Hepatocyte (in vitro differentiated cells): ENCODE measurements around the gene PLA2G4E. TPM values are rescaled to one million over a fixed set of nuclear protein-coding genes. Genes with fewer than 3 reads are reported as not detected.

Experiments
- DNase-seq: peaks from one replicate; pipeline ENCODE4 v3.0.0-alpha.2; 2016; ENCODE audit warnings: low spot score
- H2AFZ ChIP-seq: fragments of 200-600 bp; sonication (generic); 2 replicates; pipeline ENCODE4 v1.6.0; 2016; ENCODE audit warnings: antibody characterized with exemption, mild to moderate bottlenecking
- H3K27ac ChIP-seq: fragments of 200-600 bp; sonication (generic); 2 replicates; pipeline ENCODE4 v1.5.1; 2016; ENCODE audit warnings: mild to moderate bottlenecking
- H3K27me3 ChIP-seq: fragments of 200-600 bp; sonication (generic); 2 replicates; pipeline ENCODE4 v1.6.1; 2016
- H3K36me3 ChIP-seq: fragments of 200-600 bp; sonication (generic); replicated peaks from 2 replicates; pipeline ENCODE4 v1.5.1; 2016; ENCODE audit warnings: low read depth; ENCODE audit not compliant: insufficient read depth
- H3K4me1 ChIP-seq: fragments of 200-600 bp; sonication (generic); 2 replicates; pipeline ENCODE4 v1.5.1; 2016; ENCODE audit warnings: mild to moderate bottlenecking, moderate library complexity; ENCODE audit not compliant: insufficient read depth
- H3K4me2 ChIP-seq: fragments of 200-600 bp; sonication (generic); 2 replicates; pipeline ENCODE4 v1.6.0; 2016
- H3K4me3 ChIP-seq: fragments of 200-600 bp; sonication (generic); 2 replicates; pipeline ENCODE4 v1.5.1; 2016; ENCODE audit warnings: mild to moderate bottlenecking
- H3K79me2 ChIP-seq: fragments of 200-600 bp; sonication (generic); 2 replicates; pipeline ENCODE4 v1.6.0; 2017; ENCODE audit warnings: mild to moderate bottlenecking
- H3K9me2 ChIP-seq: fragments of 200-600 bp; sonication (generic); replicated peaks from 2 replicates; pipeline ENCODE4 v1.6.0; 2017; ENCODE audit warnings: mild to moderate bottlenecking; ENCODE audit not compliant: insufficient read depth
- H3K9me3 ChIP-seq: fragments of 200-600 bp; sonication (generic); 2 replicates; pipeline ENCODE4 v1.5.1; 2016; ENCODE audit warnings: low read depth, mild to moderate bottlenecking
- H4K20me1 ChIP-seq: fragments of 200-600 bp; sonication (generic); 2 replicates; pipeline ENCODE4 v1.6.0; 2016; ENCODE audit warnings: mild to moderate bottlenecking; ENCODE audit not compliant: insufficient read depth, poor library complexity, severe bottlenecking
- CTCF ChIP-seq: fragments of 200-600 bp; sonication (generic); IDR thresholded peaks from 2 replicates; pipeline ENCODE4 v1.5.1; 2016; ENCODE audit warnings: antibody characterized with exemption, mild to moderate bottlenecking; ENCODE audit not compliant: poor library complexity
- EZH2 ChIP-seq: fragments of 200-600 bp; sonication (generic); IDR thresholded peaks from 2 replicates; pipeline ENCODE4 v1.6.1; 2016; ENCODE audit warnings: antibody characterized with exemption, mild to moderate bottlenecking, borderline replicate concordance
- EZH2phosphoT487 ChIP-seq: fragments of 200-600 bp; sonication (generic); IDR thresholded peaks from one replicate; pipeline ENCODE4 v1.6.1; 2018; ENCODE audit warnings: antibody characterized with exemption, mild to moderate bottlenecking, low read depth, moderate library complexity; ENCODE audit not compliant: unreplicated experiment, severe bottlenecking
- WGBS: methylation state at CpG from one replicate; pipeline ENCODE4 v1.1.6; 2016; ENCODE audit warnings: low lambda C conversion rate; ENCODE audit errors: missing lambda C conversion rate; 5-methylcytosine and 5-hydroxymethylcytosine counted together
- polyA plus RNA-seq: library from polyadenylated mRNA; unstranded; fragments of >200 nt; fragmentation: Nextera tagmentation; extraction: Ambion mirVana; gene quantifications from 2 replicates; pipeline ENCODE4 v1.2.1, GENCODE V29; 2016
- total RNA-seq: library from RNA; depleted of rRNA; stranded (reverse); fragments of >200 nt; gene quantifications from 2 replicates; pipeline ENCODE4 v1.2.3, GENCODE V29; 2014

The PLA2G4E gene
- total and polyA plus RNA-seq, 2 experiments from 2014 or later = 0.07 to 0.54 TPM

- Histone ChIP-seq H3K4me1 (no peaks in the 10 kb centered on the region), H3K36me3 (no peaks in the 10 kb centered on the region), H3K9me2 (no peaks in the 10 kb centered on the region), H3K27me3 (no peaks in the 10 kb centered on the region), H3K4me2 (no peak overlapping the region), H4K20me1 (no peaks in the 10 kb centered on the region), H3K4me3 (no peak overlapping the region), H3K27ac (no peak overlapping the region), H3K9me3 (no peaks in the 10 kb centered on the region), H2AFZ (no peak overlapping the region), H3K79me2 (no peaks in the 10 kb centered on the region)
- WGBS = 96% methylated on average over 3 of the region's 3 CpGs
- TF ChIP-seq EZH2 (no peak), EZH2phosphoT487 (no peak), CTCF (no peak)
- no peak for DNase-seq
Measured at GRCh38 chr15:42033214-42033873, 12.5 kb upstream of the PLA2G4E start.

GRCh38 chr15:42032376-42033213, 11.8 kb upstream of the PLA2G4E start:
- no peak for TF ChIP-seq EZH2phosphoT487
- TF ChIP-seq CTCF = no peak
- TF ChIP-seq EZH2 = no peak
- no peak for DNase-seq
- Histone ChIP-seq H4K20me1 (no peaks in the 10 kb centered on the region), H3K9me2 (no peaks in the 10 kb centered on the region), H3K4me1 (no peaks in the 10 kb centered on the region), H3K9me3 (no peaks in the 10 kb centered on the region), H2AFZ (no peak overlapping the region), H3K36me3 (no peaks in the 10 kb centered on the region), H3K4me3 (no peak overlapping the region), H3K27me3 (no peaks in the 10 kb centered on the region), H3K4me2 (no peak overlapping the region), H3K79me2 (no peaks in the 10 kb centered on the region), H3K27ac (no peak overlapping the region)
- WGBS = 89% methylated on average over 9 of the region's 9 CpGs

- no peaks in the 10 kb centered on the region for H3K9me3 ChIP-seq
- H2AFZ ChIP-seq = no peak overlapping the region
- H3K36me3 ChIP-seq = no peaks in the 10 kb centered on the region
- DNase-seq = no peak
- no peak overlapping the region for H3K4me2 ChIP-seq
- H4K20me1 ChIP-seq = no peaks in the 10 kb centered on the region
- no peak overlapping the region for H3K4me3 ChIP-seq
- no peaks in the 10 kb centered on the region for H3K27me3 ChIP-seq
- WGBS = 67% methylated on average over 6 of the region's 6 CpGs
- no peak overlapping the region for H3K27ac ChIP-seq
- TF ChIP-seq EZH2 (no peak), EZH2phosphoT487 (no peak), CTCF (no peak)
- H3K79me2 ChIP-seq = no peaks in the 10 kb centered on the region
- no peaks in the 10 kb centered on the region for H3K9me2 ChIP-seq
- no peaks in the 10 kb centered on the region for H3K4me1 ChIP-seq
Measured at GRCh38 chr15:42031198-42031915, 10.5 kb upstream of the PLA2G4E start.
